Gastroesophageal sphincter (tissue), 3 donors: ENCODE results near the gene MRPS26.

Experiments used
- EP300 ChIP-seq: sonication (generic); formaldehyde crosslinking; IDR thresholded peaks from one replicate; pipeline ENCODE4 v1.6.1; 2017; ENCODE audit warnings: antibody characterized with exemption, mild to moderate bottlenecking
- POLR2AphosphoS5 ChIP-seq: sonication (generic); formaldehyde crosslinking; IDR thresholded peaks from one replicate; pipeline ENCODE4 v1.6.1; 2017; ENCODE audit warnings: antibody characterized with exemption
- TF ChIP-seq, protein P1 (sequence below), 4 experiments: fragments of 200-600 bp in 2 of 4; fragments of 450-650 bp in 2 of 4; sonication (generic) in 1 of 4; IDR thresholded peaks; one replicate each; pipeline ENCODE4 v1.5.1; 2017 to 2019; ENCODE audit warnings: antibody characterized with exemption in 4 of 4, mild to moderate bottlenecking in 2 of 4, moderate library complexity in 2 of 4

DNA sequence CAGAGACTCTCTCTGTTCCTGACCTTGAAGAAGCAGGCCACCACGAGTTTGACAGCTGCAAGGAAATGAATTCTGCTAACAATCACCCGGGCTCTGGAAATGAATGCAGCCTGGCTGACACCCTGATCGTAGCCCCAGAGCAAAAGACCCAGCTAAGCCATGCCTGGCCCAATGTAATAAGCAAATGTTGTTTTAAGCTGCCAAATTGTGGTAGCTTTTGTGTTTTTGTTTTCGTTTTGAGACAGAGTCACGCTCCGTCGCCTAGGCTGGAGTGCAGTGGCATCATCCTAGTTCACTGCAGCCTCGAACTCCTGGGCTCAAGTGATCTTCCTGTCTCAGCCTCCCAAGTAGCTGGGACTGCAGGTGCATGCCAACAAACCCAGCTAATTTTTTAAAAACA, 22.2 kb downstream of the MRPS26 start:
- TF ChIP-seq EP300 (no peak), POLR2AphosphoS5 (no peak)
- TF ChIP-seq, protein P1, sequence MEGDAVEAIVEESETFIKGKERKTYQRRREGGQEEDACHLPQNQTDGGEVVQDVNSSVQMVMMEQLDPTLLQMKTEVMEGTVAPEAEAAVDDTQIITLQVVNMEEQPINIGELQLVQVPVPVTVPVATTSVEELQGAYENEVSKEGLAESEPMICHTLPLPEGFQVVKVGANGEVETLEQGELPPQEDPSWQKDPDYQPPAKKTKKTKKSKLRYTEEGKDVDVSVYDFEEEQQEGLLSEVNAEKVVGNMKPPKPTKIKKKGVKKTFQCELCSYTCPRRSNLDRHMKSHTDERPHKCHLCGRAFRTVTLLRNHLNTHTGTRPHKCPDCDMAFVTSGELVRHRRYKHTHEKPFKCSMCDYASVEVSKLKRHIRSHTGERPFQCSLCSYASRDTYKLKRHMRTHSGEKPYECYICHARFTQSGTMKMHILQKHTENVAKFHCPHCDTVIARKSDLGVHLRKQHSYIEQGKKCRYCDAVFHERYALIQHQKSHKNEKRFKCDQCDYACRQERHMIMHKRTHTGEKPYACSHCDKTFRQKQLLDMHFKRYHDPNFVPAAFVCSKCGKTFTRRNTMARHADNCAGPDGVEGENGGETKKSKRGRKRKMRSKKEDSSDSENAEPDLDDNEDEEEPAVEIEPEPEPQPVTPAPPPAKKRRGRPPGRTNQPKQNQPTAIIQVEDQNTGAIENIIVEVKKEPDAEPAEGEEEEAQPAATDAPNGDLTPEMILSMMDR (IDR thresholded peaks at IDR 0.05) = no peak
